Measurements from ENCODE around the gene MYOM1.

The MYOM1 gene

GRCh38 chr18:3126457-3127097 is 93.2 kb downstream of the MYOM1 start:
- H3K4me3 ChIP-seq (ENCODE audit: low read length), result no peak overlapping the region
- no peak for TF ChIP-seq CTCF (conservative IDR thresholded peaks at IDR 0.05; ENCODE audit: low read depth, low read length)
- DNase-seq (ENCODE audit: low read depth), result no peak

- DNase-seq (ENCODE audit: low read depth), result no peak
- TF ChIP-seq CTCF (conservative IDR thresholded peaks at IDR 0.05; ENCODE audit: low read depth, low read length), result no peak
- H3K4me3 ChIP-seq (ENCODE audit: low read length), result no peak overlapping the region
Observed at GRCh38 chr18:3124822-3125221, 94.9 kb downstream of the MYOM1 start.

GRCh38 chr18:3122851-3123250 is 96.9 kb downstream of the MYOM1 start:
- H3K4me3 ChIP-seq (ENCODE audit: low read length), result no peak overlapping the region
- DNase-seq (ENCODE audit: low read depth), result no peak
- no peak for TF ChIP-seq CTCF (conservative IDR thresholded peaks at IDR 0.05; ENCODE audit: low read depth, low read length)

- peak; percentile 20 for TF ChIP-seq CTCF (conservative IDR thresholded peaks at IDR 0.05; ENCODE audit: low read depth, low read length)
- H3K4me3 ChIP-seq (ENCODE audit: low read length), result no peak overlapping the region
- DNase-seq (ENCODE audit: low read depth), result no peak
Observed at GRCh38 chr18:3121259-3121658, 98.5 kb downstream of the MYOM1 start.

- no peak overlapping the region for H3K4me3 ChIP-seq (ENCODE audit: low read length)
- DNase-seq (ENCODE audit: low read depth), result no peak
- TF ChIP-seq CTCF (conservative IDR thresholded peaks at IDR 0.05; ENCODE audit: low read depth, low read length), result no peak
Observed at GRCh38 chr18:3120356-3120755, 99.4 kb downstream of the MYOM1 start.

GRCh38 chr18:3119401-3120341 is 100.1 kb downstream of the MYOM1 start:
- H3K4me3 ChIP-seq (ENCODE audit: low read length), result no peak overlapping the region
- TF ChIP-seq CTCF (conservative IDR thresholded peaks at IDR 0.05; ENCODE audit: low read depth, low read length), result no peak
- DNase-seq (ENCODE audit: low read depth), result peak; percentile 62

Data from retinal pigment epithelial cell (primary cell).